C4-2B (cell line): ENCODE measurements around the gene TYK2.

ENCODE experiments used
- H3K27ac ChIP-seq: fragments of 450-650 bp; 2 replicates; pipeline ENCODE4 v1.5.1; 2017
- CTCF ChIP-seq: fragments of 450-650 bp; conservative IDR thresholded peaks from 2 replicates; pipeline ENCODE4 v1.5.1; 2017; ENCODE audit warnings: mild to moderate bottlenecking
- ZFX ChIP-seq: fragments of 450-650 bp; IDR thresholded peaks from 2 replicates; pipeline ENCODE4 v1.6.1; 2017

The TYK2 gene

GRCh38 chr19:10328558-10329429, 51.6 kb downstream of the TYK2 start:
- TF ChIP-seq CTCF (no peak), ZFX (no peak)
- no peak overlapping the region for H3K27ac ChIP-seq

DNA sequence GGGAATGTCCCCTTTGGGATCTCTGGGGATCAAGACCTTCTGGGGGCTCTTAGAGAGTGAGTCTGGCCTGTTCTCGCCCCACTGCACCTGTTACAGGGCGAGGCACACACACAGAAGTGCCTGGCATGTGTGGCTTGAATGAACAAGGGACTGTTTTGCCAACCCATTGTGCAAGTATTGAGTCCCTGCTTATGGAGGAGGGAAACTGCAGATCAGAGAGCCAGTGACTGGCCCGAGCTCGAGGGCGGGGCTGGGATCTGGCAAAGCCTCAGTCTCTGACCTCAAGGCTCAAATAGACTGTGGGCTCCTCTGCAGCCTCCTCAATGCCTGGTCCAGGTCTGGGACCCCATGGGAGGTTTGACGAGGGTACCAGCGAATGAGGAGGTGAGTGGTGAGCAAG, 52.6 kb downstream of the TYK2 start:
- TF ChIP-seq ZFX (no peak), CTCF (no peak)

GRCh38 chr19:10325732-10326131, 54.6 kb downstream of the TYK2 start:
- TF ChIP-seq ZFX (no peak), CTCF (no peak)
- no peak overlapping the region for H3K27ac ChIP-seq

More for the DNA sequence above, 52.6 kb downstream of the TYK2 start:
- no peak overlapping the region for H3K27ac ChIP-seq

DNA sequence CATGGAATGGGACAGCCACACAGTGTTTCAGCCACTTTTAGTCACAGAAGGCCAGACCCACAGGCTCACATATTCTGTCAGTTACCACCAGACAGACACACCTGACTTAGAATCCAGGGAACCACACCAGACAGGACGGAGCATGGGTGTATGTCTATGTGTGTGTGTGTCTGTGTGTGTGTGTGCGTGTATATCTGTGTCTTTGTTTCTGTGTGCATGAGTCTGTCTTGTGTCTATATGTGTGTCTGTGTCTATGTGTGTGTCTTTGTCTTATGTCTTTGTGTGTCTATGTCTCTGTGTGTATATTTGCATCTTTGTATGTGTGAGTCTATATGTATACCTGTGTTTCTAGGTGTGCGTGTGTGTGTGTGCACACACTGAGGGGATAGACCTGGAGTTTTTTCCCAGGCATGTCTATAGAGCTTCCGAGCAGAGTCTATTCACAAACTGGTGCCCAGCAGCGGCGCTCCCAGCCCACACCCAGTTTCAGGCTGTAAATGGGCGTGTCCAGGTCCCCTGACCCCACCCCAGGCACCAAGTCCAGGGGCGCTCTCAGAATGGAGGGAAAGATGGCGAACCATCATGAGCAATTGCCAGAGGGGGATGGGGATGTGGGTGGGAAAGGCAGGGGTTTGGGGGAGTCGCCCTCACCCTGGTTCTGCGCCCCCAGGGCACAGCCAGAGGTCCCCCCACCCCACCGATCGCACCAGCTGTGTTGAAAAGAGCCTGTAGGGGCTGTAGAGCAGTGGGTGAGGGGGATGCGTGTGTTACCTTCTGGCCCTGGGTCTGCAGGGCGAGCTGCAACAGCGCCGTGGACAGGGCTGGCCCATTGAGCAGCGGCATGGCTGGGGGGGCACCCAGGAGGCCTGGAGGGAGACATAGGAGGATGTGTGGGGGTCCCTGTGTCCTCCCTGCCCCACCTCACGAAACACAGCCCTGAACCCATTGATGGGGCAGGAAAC, 58.2 kb downstream of the TYK2 start:
- H3K27ac ChIP-seq: no peak overlapping the region
- TF ChIP-seq ZFX (no peak), CTCF (no peak)

DNA sequence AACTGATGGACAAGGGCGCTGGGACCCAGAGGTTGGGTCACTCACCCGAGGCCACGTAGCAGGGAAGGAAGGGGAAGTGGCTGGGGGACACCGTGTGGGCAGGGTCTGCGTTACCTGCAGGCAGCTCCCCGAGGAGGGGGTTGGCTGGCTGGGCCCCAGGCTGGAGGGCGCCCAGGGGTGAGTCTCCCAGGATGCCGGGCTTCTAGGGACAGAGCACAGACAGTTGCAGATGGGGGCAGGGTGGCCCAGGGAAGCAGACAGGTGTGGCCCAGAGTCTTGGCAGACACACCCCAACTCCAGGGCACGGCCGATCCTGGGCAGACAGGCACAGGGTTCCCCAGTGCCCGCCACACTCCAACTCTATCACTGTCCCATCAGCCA, 59.0 kb downstream of the TYK2 start:
- TF ChIP-seq ZFX (no peak), CTCF (no peak)

DNA sequence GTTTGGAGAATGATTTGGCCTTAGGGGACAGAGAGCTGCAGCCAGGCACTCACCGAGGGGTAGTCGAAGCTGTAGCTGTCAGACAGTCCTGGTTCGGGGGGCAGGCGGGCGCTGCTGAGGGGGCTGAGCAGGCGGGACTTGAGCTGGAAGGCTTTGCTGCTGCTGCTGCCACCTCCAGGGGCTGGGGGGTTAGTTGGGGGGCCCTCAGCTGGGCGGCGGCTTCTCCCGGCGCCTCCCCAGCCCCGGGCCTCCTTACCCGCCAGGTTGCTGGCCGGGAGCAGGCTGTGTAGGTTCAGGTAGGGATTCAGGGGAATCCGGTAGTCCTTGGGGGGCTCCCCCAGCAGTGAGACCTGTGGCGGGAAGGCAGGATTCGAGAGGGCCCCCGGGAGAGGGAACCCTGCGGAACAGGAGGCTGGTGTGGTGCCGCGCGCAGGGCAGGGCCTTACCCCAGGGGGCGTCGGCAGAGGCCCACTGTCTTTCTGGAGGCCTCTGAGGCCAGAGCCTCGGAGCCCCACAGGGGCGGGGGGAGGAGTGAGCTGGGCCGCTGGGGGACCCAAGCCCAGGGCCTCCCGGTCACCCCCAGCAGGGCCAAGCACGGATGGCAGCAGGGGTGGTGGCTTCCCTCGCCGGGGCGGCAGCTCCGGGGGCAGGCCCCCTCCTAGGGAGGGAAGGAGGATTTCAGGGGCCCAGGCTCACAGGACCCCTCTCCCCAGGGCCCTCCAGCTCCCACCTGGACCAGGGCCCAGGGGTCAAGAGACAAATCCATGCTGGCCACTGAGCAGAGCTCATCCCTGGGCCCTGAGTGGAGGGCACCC, 59.6 kb downstream of the TYK2 start:
- TF ChIP-seq CTCF (no peak), ZFX (no peak)
- no peak overlapping the region for H3K27ac ChIP-seq

More for the DNA sequence above, 59.0 kb downstream of the TYK2 start:
- no peak overlapping the region for H3K27ac ChIP-seq
